ENCODE data around the gene DEDD. TPM values are rescaled to one million over a fixed set of nuclear protein-coding genes. Genes with fewer than 3 reads are reported as not detected.

Gene DEDD
- total RNA-seq, 2 experiments from 2014 or later, result 35.0 to 40.2 TPM

GRCh38 chr1:161173711-161174110, 41.2 kb upstream of the DEDD start:
- peak overlapping the region; percentile 35 for H3K27ac Mint-ChIP-seq
- H3K4me1 Mint-ChIP-seq (ENCODE audit: low read depth), result peaks cover 37% of the 10 kb centered on the region
- intact Hi-C loops (cut with micrococcal nuclease), result no loop called here
- POLR2A ChIA-PET, result no interaction called here
- CTCF ChIA-PET, result interaction anchor here (0.5 to 0.7 kb wide), 2 partner anchors 184 to 208 kb away, joined by 3 read pairs; no protein-coding TSS in a partner anchor
- H3K9me3 Mint-ChIP-seq, result no peaks in the 10 kb centered on the region
- no peak for DNase-seq
- H3K36me3 Mint-ChIP-seq, result peaks cover 27% of the 10 kb centered on the region
- no peak overlapping the region for H3K4me3 Mint-ChIP-seq
- no peaks in the 10 kb centered on the region for H3K27me3 Mint-ChIP-seq

GRCh38 chr1:161172776-161173376, 40.4 kb upstream of the DEDD start:
- intact Hi-C loops (cut with micrococcal nuclease), result no loop called here
- Mint-ChIP-seq H3K27ac (no peak overlapping the region), H3K36me3 (peaks cover 27% of the 10 kb centered on the region), H3K27me3 (no peaks in the 10 kb centered on the region), H3K4me3 (no peak overlapping the region), H3K4me1 (ENCODE audit: low read depth) (peaks cover 38% of the 10 kb centered on the region), H3K9me3 (no peaks in the 10 kb centered on the region)
- POLR2A ChIA-PET, result interaction anchor here (0.7 kb wide), 1 partner anchor 9 kb away, joined by 3 read pairs; no protein-coding TSS in a partner anchor
- DNase-seq, result no peak
- CTCF ChIA-PET, result interaction anchor here (0.7 kb wide), 1 partner anchor 209 kb away, joined by 3 read pairs; no protein-coding TSS in a partner anchor

- H3K4me1 Mint-ChIP-seq (ENCODE audit: low read depth), result peaks cover 35% of the 10 kb centered on the region
- H3K36me3 Mint-ChIP-seq, result peaks cover 27% of the 10 kb centered on the region
- ChIA-PET POLR2A (interaction anchor here (0.7 kb wide), 1 partner anchor 9 kb away, joined by 3 read pairs; no protein-coding TSS in a partner anchor), CTCF (no interaction called here)
- H3K27ac Mint-ChIP-seq, result no peak overlapping the region
- no peak overlapping the region for H3K4me3 Mint-ChIP-seq
- H3K9me3 Mint-ChIP-seq, result no peaks in the 10 kb centered on the region
- DNase-seq, result no peak
- no peaks in the 10 kb centered on the region for H3K27me3 Mint-ChIP-seq
- intact Hi-C loops (cut with micrococcal nuclease), result no loop called here
Measured at GRCh38 chr1:161172349-161172748, 39.9 kb upstream of the DEDD start.

- DNase-seq, result no peak
- ChIA-PET POLR2A (interaction anchor here (0.5 to 1.7 kb wide), 2 partner anchors 10 to 54 kb away, joined by 3 to 4 read pairs; no protein-coding TSS in a partner anchor), CTCF (no interaction called here)
- peaks cover 40% of the 10 kb centered on the region for H3K4me1 Mint-ChIP-seq (ENCODE audit: low read depth)
- no peak overlapping the region for H3K27ac Mint-ChIP-seq
- H3K27me3 Mint-ChIP-seq, result no peaks in the 10 kb centered on the region
- H3K9me3 Mint-ChIP-seq, result no peaks in the 10 kb centered on the region
- intact Hi-C loops (cut with micrococcal nuclease), result no loop called here
- peaks cover 25% of the 10 kb centered on the region for H3K36me3 Mint-ChIP-seq
- H3K4me3 Mint-ChIP-seq, result no peak overlapping the region
Measured at GRCh38 chr1:161171696-161172095, 39.2 kb upstream of the DEDD start.

GRCh38 chr1:161171191-161171590, 38.7 kb upstream of the DEDD start:
- H3K27ac Mint-ChIP-seq, result peak overlapping the region; percentile 13
- peaks cover 25% of the 10 kb centered on the region for H3K36me3 Mint-ChIP-seq
- CTCF ChIA-PET, result no interaction called here
- DNase-seq, result no peak
- POLR2A ChIA-PET, result interaction anchor here (0.5 to 1.7 kb wide), 2 partner anchors 9 to 54 kb away, joined by 3 to 4 read pairs; no protein-coding TSS in a partner anchor
- H3K4me1 Mint-ChIP-seq (ENCODE audit: low read depth), result peaks cover 36% of the 10 kb centered on the region
- intact Hi-C loops (cut with micrococcal nuclease), result no loop called here
- no peak overlapping the region for H3K4me3 Mint-ChIP-seq
- no peaks in the 10 kb centered on the region for H3K9me3 Mint-ChIP-seq
- no peaks in the 10 kb centered on the region for H3K27me3 Mint-ChIP-seq

GRCh38 chr1:161168906-161169305, 36.4 kb upstream of the DEDD start:
- Mint-ChIP-seq H3K27me3 (no peaks in the 10 kb centered on the region), H3K9me3 (no peaks in the 10 kb centered on the region), H3K27ac (no peak overlapping the region), H3K4me3 (no peak overlapping the region), H3K4me1 (ENCODE audit: low read depth) (peaks cover 30% of the 10 kb centered on the region), H3K36me3 (peaks cover 20% of the 10 kb centered on the region)
- DNase-seq, result no peak
- intact Hi-C loops (cut with micrococcal nuclease), result loop anchor here (5.0 kb wide), 1 partner anchor 102 kb away; the partner anchor contains the start of gene ARHGAP30
- ChIA-PET POLR2A (no interaction called here), CTCF (interaction anchor here (1.2 kb wide), 1 partner anchor 57 kb away, joined by 3 read pairs; the partner anchor contains the start of gene TOMM40L)

- ChIA-PET CTCF (interaction anchor here (1.0 to 3.4 kb wide), 15 partner anchors 8 to 216 kb away, joined by 3 to 45 read pairs (median 12); partner anchors contain the start of genes B4GALT3, DEDD, KLHDC9 and NDUFS2), POLR2A (interaction anchor here (0.5 to 3.2 kb wide), 12 partner anchors 9 to 122 kb away, joined by 3 to 41 read pairs (median 11); partner anchors contain the start of genes B4GALT3, DEDD, NDUFS2 and NIT1)
- Mint-ChIP-seq H3K4me3 (peak overlapping the region; percentile 86), H3K27ac (peak overlapping the region; percentile 93), H3K4me1 (ENCODE audit: low read depth) (peaks cover 39% of the 10 kb centered on the region), H3K27me3 (no peaks in the 10 kb centered on the region), H3K9me3 (no peaks in the 10 kb centered on the region), H3K36me3 (peaks cover 17% of the 10 kb centered on the region)
- DNase-seq, result no peak
- intact Hi-C loops (cut with micrococcal nuclease), result loop anchor here (1.0 to 5.0 kb wide), 3 partner anchors 18 to 100 kb away; partner anchors contain the start of gene ARHGAP30
Measured at GRCh38 chr1:161166669-161167548, 34.4 kb upstream of the DEDD start.

- Mint-ChIP-seq H3K36me3 (peaks cover 16% of the 10 kb centered on the region), H3K4me3 (peak within 1 kb of the TSS; percentile 86), H3K4me1 (ENCODE audit: low read depth) (peaks cover 48% of the 10 kb centered on the region), H3K9me3 (no peaks in the 10 kb centered on the region), H3K27ac (peak within 1 kb of the TSS; percentile 93), H3K27me3 (no peaks in the 10 kb centered on the region)
- intact Hi-C loops (cut with micrococcal nuclease), result loop anchor here (1.0 to 5.0 kb wide), 3 partner anchors 19 to 99 kb away; partner anchors contain the start of gene ARHGAP30
- CTCF ChIA-PET, result interaction anchor here (0.6 to 3.4 kb wide), 26 partner anchors 9 to 571 kb away, joined by 3 to 45 read pairs (median 6); partner anchors contain the start of genes B4GALT3, DEDD, KLHDC9 and NDUFS2
- DNase-seq, result peak; percentile 97
- POLR2A ChIA-PET, result interaction anchor here (0.5 to 3.2 kb wide), 14 partner anchors 10 to 121 kb away, joined by 3 to 41 read pairs (median 8); partner anchors contain the start of genes B4GALT3, DEDD, NDUFS2 and NIT1
Measured at GRCh38 chr1:161165742-161166668, 33.5 kb upstream of the DEDD start, which contains the start of gene PPOX. Gene PPOX (plus strand): TSS chr1:161166426. CDS start chr1:161166848, 422 bp downstream.

- Mint-ChIP-seq H3K4me3 (peak overlapping the region; percentile 20), H3K27ac (peak overlapping the region; percentile 61), H3K4me1 (ENCODE audit: low read depth) (peaks cover 57% of the 10 kb centered on the region), H3K9me3 (no peaks in the 10 kb centered on the region), H3K36me3 (peaks cover 14% of the 10 kb centered on the region), H3K27me3 (no peaks in the 10 kb centered on the region)
- CTCF ChIA-PET, result interaction anchor here (0.6 to 3.4 kb wide), 20 partner anchors 8 to 572 kb away, joined by 3 to 45 read pairs (median 6); partner anchors contain the start of genes B4GALT3, KLHDC9, NDUFS2 and NIT1
- intact Hi-C loops (cut with micrococcal nuclease), result loop anchor here (5.0 kb wide), 1 partner anchor 98 kb away; the partner anchor contains the start of gene ARHGAP30
- POLR2A ChIA-PET, result interaction anchor here (0.6 to 3.2 kb wide), 12 partner anchors 9 to 133 kb away, joined by 3 to 41 read pairs (median 11); partner anchors contain the start of genes B4GALT3, DEDD, NDUFS2 and NIT1
- DNase-seq, result no peak
Measured at GRCh38 chr1:161164901-161165610, 32.6 kb upstream of the DEDD start.

GRCh38 chr1:161163793-161164192, 31.3 kb upstream of the DEDD start:
- Mint-ChIP-seq H3K4me1 (ENCODE audit: low read depth) (peaks cover 64% of the 10 kb centered on the region), H3K4me3 (no peak overlapping the region), H3K27ac (peak overlapping the region; percentile 16), H3K9me3 (no peaks in the 10 kb centered on the region), H3K27me3 (no peaks in the 10 kb centered on the region), H3K36me3 (peaks cover 16% of the 10 kb centered on the region)
- ChIA-PET CTCF (interaction anchor here (1.0 kb wide), 1 partner anchor 31 kb away, joined by 3 read pairs; the partner anchor contains the start of gene DEDD), POLR2A (no interaction called here)
- no peak for DNase-seq
- intact Hi-C loops (cut with micrococcal nuclease), result no loop called here

Data from activated CD4-positive, alpha-beta memory T cell treated with anti-CD3 and anti-CD28 coated beads for 36 hours (primary cell).